Stomach (tissue), 4 donors: Measurements from ENCODE around the gene TBC1D1.

Experiments
- CTCF ChIP-seq, 7 experiments: fragments of 450-650 bp in 4 of 7; fragments of 200-600 bp in 3 of 7; sonication (generic) in 3 of 7; IDR thresholded peaks; one replicate each; pipeline ENCODE4 v1.5.1; 2016 to 2019; ENCODE audit warnings: antibody characterized with exemption in 7 of 7, control low read depth in 2 of 7, mild to moderate bottlenecking in 1 of 7
- POLR2A ChIP-seq, 4 donors: fragments of 450-650 bp; IDR thresholded peaks; one replicate each; pipeline ENCODE4 v1.6.1; 2016; ENCODE audit warnings: antibody characterized with exemption in 4 of 4, control low read depth in 2 of 4, mild to moderate bottlenecking in 1 of 4, moderate library complexity in 1 of 4
- POLR2AphosphoS5 ChIP-seq, 3 donors: sonication (generic); formaldehyde crosslinking; IDR thresholded peaks; one replicate each; pipeline ENCODE4 v1.6.1; 2016; ENCODE audit warnings: antibody characterized with exemption in 3 of 3

GRCh38 chr4:38080061-38080974 is 189.4 kb downstream of the TBC1D1 start:
- TF ChIP-seq POLR2AphosphoS5 (IDR thresholded peaks at IDR 0.05) (no peak), CTCF (IDR thresholded peaks at IDR 0.05) (no peak), POLR2A (IDR thresholded peaks at IDR 0.05) (no peak)
